Body of pancreas (tissue), 4 donors: ENCODE measurements around the gene TMEM117.

Experiments
- CTCF ChIP-seq, 7 experiments: fragments of 450-650 bp in 4 of 7; fragments of 200-600 bp in 3 of 7; sonication (generic) in 3 of 7; IDR thresholded peaks; one replicate each; pipeline ENCODE4 v1.5.1; 2016 to 2019; ENCODE audit warnings: antibody characterized with exemption in 7 of 7
- POLR2A ChIP-seq, 3 donors: fragments of 450-650 bp; IDR thresholded peaks; one replicate each; pipeline ENCODE4 v1.6.1; 2016; ENCODE audit warnings: antibody characterized with exemption in 3 of 3, mild to moderate bottlenecking in 2 of 3

DNA sequence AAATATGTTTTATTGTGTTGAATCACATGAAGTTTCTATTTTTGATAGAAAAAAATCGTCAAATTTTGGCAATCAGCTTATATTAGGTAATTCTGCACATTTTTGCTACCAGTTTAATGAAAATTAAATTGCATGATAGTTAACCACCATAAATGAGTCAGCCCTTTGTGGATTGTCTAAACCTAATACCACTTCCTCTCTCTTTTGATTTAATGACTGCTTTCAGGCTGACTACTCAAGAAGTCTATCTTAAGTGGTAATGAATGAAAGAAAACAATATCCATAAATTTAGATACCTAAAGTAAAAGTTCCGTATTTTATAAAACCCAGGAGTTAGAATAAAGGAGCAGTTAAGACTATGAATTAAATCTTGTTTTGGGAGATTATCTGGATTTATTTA, 450.5 kb downstream of the TMEM117 start:
- TF ChIP-seq CTCF (IDR thresholded peaks at IDR 0.05) (no peak), POLR2A (IDR thresholded peaks at IDR 0.05) (no peak)
